ENCODE data around the gene S100Z.
"Not testable (repeated sequence)": the region's sequence is repeated elsewhere in the genome, so short reads cannot be mapped to it uniquely, and the experiment has no call there.

The S100Z gene

GRCh38 chr5:76849419-76850291, at the start of gene S100Z:
Gene S100Z (plus strand): TSS chr5:76850014. CDS start chr5:76875360, 25,346 bp downstream.
- no peak for DNase-seq

GRCh38 chr5:76800579-76800978, 49.2 kb upstream of the S100Z start:
- no peak for DNase-seq

DNA sequence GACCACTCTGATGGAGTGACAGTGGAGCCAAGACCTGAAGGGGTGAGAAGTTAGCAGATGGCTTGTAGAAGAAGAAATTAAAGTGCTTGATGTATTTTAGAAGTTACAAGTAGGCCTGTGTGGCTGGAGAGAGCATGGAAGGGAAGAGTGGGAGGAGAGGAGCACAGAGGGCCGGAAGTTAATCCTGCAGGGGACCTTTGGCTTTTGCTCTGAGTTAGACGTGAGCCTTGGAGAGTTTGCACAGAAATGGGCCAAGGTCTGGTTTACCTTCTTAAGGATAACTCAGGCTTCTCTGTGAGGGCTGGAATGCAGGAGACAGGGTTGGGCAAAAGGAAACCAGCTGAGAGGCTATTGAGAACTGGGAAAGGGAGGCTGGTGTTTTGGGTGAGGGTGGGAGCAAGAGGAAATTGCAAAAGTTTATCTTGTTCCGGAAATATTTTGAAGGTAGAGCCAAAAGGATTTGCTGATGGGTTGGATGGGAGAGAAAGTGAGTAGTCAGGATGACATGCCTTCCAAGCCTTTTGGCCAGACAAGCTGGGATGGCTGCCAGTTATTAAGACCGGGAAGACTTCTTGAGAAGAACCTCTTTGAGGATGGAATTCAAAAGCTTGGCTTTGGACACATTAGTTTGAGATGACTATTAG, 48.5 kb upstream of the S100Z start:
- no peak for DNase-seq

DNA sequence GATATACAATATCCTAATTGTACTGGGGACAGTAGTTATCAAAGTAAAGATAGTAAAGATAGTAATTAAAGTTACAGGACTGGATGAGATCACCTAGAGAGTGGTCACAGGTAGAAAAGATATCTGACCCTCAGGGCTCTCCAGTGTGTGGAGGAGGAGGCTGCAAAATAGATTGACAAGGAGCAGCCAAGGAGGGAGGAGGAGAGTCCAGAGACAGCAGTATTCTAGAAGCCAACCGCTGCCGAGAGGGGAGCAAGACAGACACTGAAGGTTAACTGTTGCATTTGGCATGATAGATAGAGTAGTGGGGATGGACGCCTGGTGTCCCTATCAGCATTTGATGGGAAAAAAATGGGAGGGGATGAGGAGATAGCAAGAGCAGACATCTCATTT, 48.0 kb upstream of the S100Z start:
- DNase-seq = no peak

GRCh38 chr5:76804266-76804665, 45.5 kb upstream of the S100Z start:
- DNase-seq = no peak

GRCh38 chr5:76805821-76806505, 43.9 kb upstream of the S100Z start:
- no peak for DNase-seq

- no peak for DNase-seq
Measured at GRCh38 chr5:76807296-76807695, 42.5 kb upstream of the S100Z start.

GRCh38 chr5:76808141-76808691, 41.6 kb upstream of the S100Z start:
- DNase-seq = no peak

DNA sequence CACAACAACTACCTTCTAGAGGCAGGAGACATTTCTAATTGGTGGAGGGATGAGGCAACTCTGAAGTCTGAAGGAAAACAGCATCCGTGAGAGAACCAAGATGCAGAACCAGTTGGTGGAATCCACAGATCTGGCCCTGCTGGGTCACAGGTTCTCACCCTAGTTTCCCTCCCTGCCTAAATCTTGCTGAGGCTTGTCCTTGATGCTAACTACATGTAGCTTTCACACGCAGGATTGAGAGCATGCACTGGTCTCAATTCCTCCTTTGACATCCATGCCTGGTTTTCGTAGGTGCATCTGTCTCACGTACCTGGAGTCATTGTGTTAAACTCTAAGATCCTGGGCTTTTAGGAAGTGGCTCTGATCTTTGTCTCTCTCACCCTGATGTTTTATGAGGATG, 40.7 kb upstream of the S100Z start:
- no peak for DNase-seq

- DNase-seq = no peak
Measured at GRCh38 chr5:76810236-76810635, 39.6 kb upstream of the S100Z start.

GRCh38 chr5:76811214-76811613, 38.6 kb upstream of the S100Z start:
- DNase-seq = no peak

GRCh38 chr5:76812209-76812608, 37.6 kb upstream of the S100Z start:
- DNase-seq = not testable (repeated sequence)

DNA sequence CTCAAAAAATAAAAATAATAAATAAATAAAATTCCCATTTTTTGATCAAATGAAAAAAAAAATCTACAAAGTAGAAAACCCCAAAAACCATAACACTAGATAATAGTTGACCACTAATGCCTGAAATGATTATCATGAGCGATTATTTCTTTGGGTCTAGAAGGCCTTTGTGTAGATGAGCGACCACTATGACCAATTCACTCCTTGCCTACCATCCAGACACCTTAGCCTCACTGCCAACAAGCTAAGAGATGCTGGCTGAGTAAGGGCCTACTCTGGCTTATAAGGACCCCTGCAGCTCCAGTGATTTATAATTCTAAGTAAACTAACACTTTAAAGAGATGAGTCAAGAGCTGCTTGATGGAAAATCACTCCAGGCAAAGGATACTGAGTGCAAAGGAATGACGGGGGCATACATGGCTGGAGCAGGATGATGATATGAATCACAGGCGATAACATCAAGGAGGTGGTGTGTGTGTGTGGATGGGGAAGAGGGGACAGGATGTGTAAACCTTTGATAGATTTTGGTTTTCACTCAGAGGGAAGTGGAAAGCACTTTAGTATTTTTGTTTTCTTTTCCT, 35.7 kb upstream of the S100Z start:
- no peak for DNase-seq

GRCh38 chr5:76816110-76816831, 33.5 kb upstream of the S100Z start:
- no peak for DNase-seq

DNA sequence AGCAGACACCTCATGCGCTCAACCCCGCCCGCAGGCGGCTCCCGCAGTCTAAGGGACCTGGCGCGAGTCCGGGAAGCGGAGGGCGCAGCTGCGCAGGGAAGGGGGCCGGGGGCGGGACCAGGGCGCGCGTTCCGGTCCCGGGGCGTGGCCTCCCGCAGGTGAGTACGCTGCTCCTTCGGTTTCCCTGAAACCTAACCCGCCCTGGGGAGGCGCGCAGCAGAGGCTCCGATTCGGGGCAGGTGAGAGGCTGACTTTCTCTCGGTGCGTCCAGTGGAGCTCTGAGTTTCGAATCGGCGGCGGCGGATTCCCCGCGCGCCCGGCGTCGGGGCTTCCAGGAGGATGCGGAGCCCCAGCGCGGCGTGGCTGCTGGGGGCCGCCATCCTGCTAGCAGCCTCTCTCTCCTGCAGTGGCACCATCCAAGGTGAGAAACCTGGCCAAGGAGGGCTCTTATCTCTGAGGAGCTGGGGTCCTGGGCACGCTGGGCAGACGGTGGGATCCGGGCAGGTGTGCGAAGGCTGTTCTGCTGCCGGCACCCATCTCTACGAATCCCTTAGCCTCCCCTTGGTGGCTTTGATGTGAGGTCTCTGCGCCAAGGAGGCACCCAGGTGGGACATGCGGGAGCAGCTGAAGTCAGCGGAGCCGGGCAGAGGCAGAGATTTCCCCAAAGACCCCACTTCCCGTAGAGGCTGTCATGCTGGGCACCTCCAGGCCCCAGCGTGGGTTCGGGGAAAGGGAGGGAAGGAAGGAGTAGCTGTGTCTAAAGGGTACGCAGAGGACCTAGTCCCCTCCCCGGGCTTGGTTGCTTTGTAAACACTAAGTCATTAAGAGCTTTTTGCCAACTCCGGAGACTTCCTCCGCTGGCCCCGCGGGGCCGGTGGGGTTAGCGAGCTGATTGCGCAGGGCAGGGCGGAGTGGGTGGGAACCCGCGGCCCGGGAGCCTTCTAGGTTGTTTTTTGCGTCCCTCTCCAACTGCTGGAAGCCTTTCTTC, 30.7 kb upstream of the S100Z start, which contains the start of gene F2RL1:
Gene F2RL1 (plus strand): TSS at position 187 of the 988 bp plus-strand sequence. CDS start 153 bp downstream, at position 340.
- peak; percentile 83 for DNase-seq

GRCh38 chr5:76819851-76820525, 29.8 kb upstream of the S100Z start:
- DNase-seq = no peak

GRCh38 chr5:76820526-76820890, 29.3 kb upstream of the S100Z start:
- no peak for DNase-seq

DNA sequence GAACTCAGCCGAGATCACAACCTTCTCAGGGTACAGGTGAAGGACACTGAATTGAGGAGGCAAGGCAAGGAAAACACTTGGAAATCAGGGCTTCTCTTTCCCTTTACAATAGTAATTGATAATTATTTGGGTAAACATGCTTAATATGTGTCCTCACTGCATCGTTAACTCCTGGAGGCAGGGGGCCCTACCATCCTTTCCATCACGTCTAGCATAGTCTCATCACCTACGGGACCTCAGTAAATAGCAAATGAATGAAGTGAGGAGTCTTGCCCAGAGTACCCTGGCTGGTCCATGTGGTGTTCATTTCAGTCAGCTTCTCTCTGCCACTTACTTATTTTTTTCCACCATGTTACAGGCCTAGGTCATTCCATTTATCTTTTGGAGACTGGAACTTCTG, 28.7 kb upstream of the S100Z start:
- DNase-seq = no peak

- DNase-seq = not testable (repeated sequence)
Measured at GRCh38 chr5:76822105-76822731, 27.6 kb upstream of the S100Z start.

DNA sequence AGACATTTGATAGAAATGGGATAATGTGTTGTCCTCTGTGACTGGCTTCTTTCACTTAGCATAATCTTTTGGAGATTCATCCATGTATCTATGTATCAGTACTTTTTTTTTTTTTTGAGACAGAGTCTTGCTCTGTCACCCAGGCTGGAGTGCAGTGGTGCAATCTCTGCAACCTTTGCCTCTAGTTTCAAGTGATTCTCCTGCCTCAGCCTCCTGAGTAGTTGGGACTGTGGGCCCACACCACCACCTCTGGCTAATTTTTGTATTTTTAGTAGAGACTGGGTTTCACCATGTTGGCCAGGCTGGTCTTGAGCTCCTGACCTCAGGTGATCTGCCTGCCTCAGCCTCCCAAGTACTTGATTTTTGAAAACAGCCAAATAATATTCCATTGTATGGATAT, 23.4 kb upstream of the S100Z start:
- not testable (repeated sequence) for DNase-seq
